Activated CD8-positive, alpha-beta T cell treated with anti-CD3 and anti-CD28 coated beads for 36 hours (primary cell): Measurements from ENCODE around the gene RSAD2. TPM values are rescaled to one million over a fixed set of nuclear protein-coding genes. Genes with fewer than 3 reads are reported as not detected.

Source experiments
- ATAC-seq: fragments of 200-7000 bp; cut with Tn5 transposase; one replicate; pipeline ENCODE4 v1.10.0; 2021; ENCODE audit warnings: mild to moderate bottlenecking, moderate library complexity
- CTCF ChIA-PET: fragments of 350-600 bp; sonication (Branson Sonifier 250); formaldehyde crosslinking; loops from one replicate; lab custom pipeline; 2021; ENCODE audit warnings: antibody characterized with exemption; lab: Charles Lee
- POLR2A ChIA-PET: fragments of 350-600 bp; sonication (Branson Sonifier 250); formaldehyde crosslinking; loops from one replicate; lab custom pipeline; 2021; ENCODE audit warnings: antibody characterized with exemption; lab: Charles Lee
- DNase-seq: peaks from one replicate; pipeline ENCODE4 v3.0.0-alpha.2; 2020
- H3K27ac Mint-ChIP-seq: one replicate; pipeline ENCODE4 v1.8.0; 2021; ENCODE audit warnings: mild to moderate bottlenecking, mixed read lengths
- H3K27me3 Mint-ChIP-seq: one replicate; pipeline ENCODE4 v1.8.0; 2021; ENCODE audit warnings: mixed read lengths
- H3K36me3 Mint-ChIP-seq: one replicate; pipeline ENCODE4 v1.8.0; 2021; ENCODE audit warnings: low read depth, mixed read lengths
- H3K4me1 Mint-ChIP-seq: one replicate; pipeline ENCODE4 v1.8.0; 2021; ENCODE audit warnings: low read depth, mixed read lengths
- H3K4me3 Mint-ChIP-seq: one replicate; pipeline ENCODE4 v1.8.0; 2021; ENCODE audit warnings: mild to moderate bottlenecking, moderate library complexity, mixed read lengths
- H3K9me3 Mint-ChIP-seq: one replicate; pipeline ENCODE4 v1.8.0; 2021; ENCODE audit warnings: mixed read lengths
- intact Hi-C: fragments of 100-400 bp; cut with micrococcal nuclease; formaldehyde crosslinking; loops from one replicate; pipeline ENCODE4 v1.10.0; 2022
- total RNA-seq, 2 experiments: library from RNA; stranded (reverse); gene quantifications; one replicate each; pipeline ENCODE4 v1.2.3, GENCODE V29; 2021
- TF ChIP-seq, protein P1 (sequence below): fragments of 200-600 bp; IDR thresholded peaks from one replicate; pipeline ENCODE4 v1.8.0; 2022; ENCODE audit warnings: antibody characterized with exemption, mild to moderate bottlenecking

Gene RSAD2
- total RNA-seq, 2 experiments from 2014 or later: 2.8 to 3.7 TPM

- peaks cover 10% of the 10 kb centered on the region for H3K9me3 Mint-ChIP-seq
- intact Hi-C loops: no loop called here
- ATAC-seq: no peak
- peaks cover 55% of the 10 kb centered on the region for H3K4me1 Mint-ChIP-seq
- TF ChIP-seq, protein P1, sequence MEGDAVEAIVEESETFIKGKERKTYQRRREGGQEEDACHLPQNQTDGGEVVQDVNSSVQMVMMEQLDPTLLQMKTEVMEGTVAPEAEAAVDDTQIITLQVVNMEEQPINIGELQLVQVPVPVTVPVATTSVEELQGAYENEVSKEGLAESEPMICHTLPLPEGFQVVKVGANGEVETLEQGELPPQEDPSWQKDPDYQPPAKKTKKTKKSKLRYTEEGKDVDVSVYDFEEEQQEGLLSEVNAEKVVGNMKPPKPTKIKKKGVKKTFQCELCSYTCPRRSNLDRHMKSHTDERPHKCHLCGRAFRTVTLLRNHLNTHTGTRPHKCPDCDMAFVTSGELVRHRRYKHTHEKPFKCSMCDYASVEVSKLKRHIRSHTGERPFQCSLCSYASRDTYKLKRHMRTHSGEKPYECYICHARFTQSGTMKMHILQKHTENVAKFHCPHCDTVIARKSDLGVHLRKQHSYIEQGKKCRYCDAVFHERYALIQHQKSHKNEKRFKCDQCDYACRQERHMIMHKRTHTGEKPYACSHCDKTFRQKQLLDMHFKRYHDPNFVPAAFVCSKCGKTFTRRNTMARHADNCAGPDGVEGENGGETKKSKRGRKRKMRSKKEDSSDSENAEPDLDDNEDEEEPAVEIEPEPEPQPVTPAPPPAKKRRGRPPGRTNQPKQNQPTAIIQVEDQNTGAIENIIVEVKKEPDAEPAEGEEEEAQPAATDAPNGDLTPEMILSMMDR: no peak
- ChIA-PET CTCF (no interaction called here), POLR2A (no interaction called here)
- H3K4me3 Mint-ChIP-seq: no peak overlapping the region
- DNase-seq: no peak
- peaks cover 49% of the 10 kb centered on the region for H3K36me3 Mint-ChIP-seq
- H3K27me3 Mint-ChIP-seq: no peaks in the 10 kb centered on the region
- H3K27ac Mint-ChIP-seq: no peak overlapping the region
Measured at GRCh38 chr2:6930923-6931647, 53.5 kb downstream of the RSAD2 start.

DNA sequence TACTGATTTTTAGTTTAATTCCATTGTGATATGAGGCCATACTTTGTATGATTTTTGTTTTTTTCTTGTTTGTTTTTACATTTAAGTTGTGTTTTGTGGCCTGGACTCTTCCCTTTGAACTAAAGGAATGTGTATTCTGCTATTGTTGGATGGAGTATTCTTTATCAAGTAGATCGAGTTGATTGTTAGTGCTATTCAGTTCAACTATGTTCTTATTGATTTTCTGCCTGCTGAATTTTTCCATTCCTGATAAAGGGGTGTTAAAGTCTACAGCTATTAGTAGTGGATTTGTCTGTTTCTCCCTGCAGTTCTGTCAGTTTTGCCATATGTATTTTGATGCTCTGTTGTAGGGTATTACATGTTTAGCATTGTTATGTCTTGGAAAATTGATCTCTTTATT is 54.2 kb downstream of the RSAD2 start:
- H3K9me3 Mint-ChIP-seq: peaks cover 10% of the 10 kb centered on the region
- H3K36me3 Mint-ChIP-seq: peaks cover 43% of the 10 kb centered on the region
- no peaks in the 10 kb centered on the region for H3K27me3 Mint-ChIP-seq
- peaks cover 59% of the 10 kb centered on the region for H3K4me1 Mint-ChIP-seq
- ATAC-seq: no peak
- intact Hi-C loops: no loop called here
- ChIA-PET POLR2A (interaction anchor here (0.6 kb wide), 1 partner anchor 17 kb away, joined by 3 read pairs; no protein-coding TSS in a partner anchor), CTCF (interaction anchor here (0.9 to 1.5 kb wide), 4 partner anchors 11 to 65 kb away, joined by 3 to 5 read pairs (median 4); no protein-coding TSS in a partner anchor)
- H3K27ac Mint-ChIP-seq: no peak overlapping the region
- DNase-seq: no peak
- TF ChIP-seq, protein P1: no peak
- H3K4me3 Mint-ChIP-seq: no peak overlapping the region

DNA sequence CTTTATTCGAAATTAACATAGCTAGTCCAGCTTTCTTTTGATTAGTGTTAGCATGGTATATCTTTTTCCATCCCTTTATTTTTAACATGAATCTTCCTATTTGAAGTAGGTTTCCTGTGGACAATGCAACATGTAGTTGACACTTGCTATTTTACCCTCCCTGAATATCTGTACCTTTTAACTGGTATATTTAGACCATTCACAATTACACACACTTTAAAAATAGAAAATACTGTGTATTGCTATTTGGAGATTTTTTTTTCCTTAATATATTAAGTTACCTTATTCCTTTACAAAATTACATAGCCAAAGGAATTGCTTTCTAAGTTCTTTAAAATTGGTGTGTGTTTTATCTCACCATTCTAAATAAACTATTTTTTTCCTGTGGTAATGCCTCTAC is 54.6 kb downstream of the RSAD2 start:
- ChIA-PET POLR2A (interaction anchor here (0.6 kb wide), 1 partner anchor 17 kb away, joined by 3 read pairs; no protein-coding TSS in a partner anchor), CTCF (interaction anchor here (0.8 to 2.0 kb wide), 6 partner anchors 11 to 112 kb away, joined by 3 to 10 read pairs (median 4); no protein-coding TSS in a partner anchor)
- H3K27ac Mint-ChIP-seq: no peak overlapping the region
- peaks cover 10% of the 10 kb centered on the region for H3K9me3 Mint-ChIP-seq
- peaks cover 39% of the 10 kb centered on the region for H3K36me3 Mint-ChIP-seq
- H3K4me3 Mint-ChIP-seq: no peak overlapping the region
- no peak for DNase-seq
- ATAC-seq: no peak
- H3K27me3 Mint-ChIP-seq: no peaks in the 10 kb centered on the region
- peaks cover 62% of the 10 kb centered on the region for H3K4me1 Mint-ChIP-seq
- TF ChIP-seq, protein P1: no peak
- intact Hi-C loops: no loop called here

DNA sequence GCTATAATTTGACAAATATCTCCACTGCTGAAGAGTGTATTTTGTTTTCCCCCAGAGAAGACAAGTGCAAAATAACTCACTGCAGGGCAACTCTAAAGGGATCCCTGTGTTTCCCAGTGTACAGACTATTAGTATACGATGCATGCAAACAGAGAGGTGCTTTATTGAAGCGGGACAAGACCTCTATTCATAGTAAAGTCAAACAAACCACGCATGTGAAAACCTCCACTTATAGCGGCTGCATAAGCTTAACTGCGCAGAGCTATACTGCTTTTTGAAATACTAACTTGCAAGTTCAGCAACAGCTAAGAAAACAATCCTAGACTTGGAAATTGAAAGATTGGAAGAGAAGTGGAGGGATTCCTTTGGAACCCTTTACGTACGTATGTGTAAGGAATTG is 55.3 kb downstream of the RSAD2 start:
- no peak overlapping the region for H3K4me3 Mint-ChIP-seq
- ChIA-PET POLR2A (interaction anchor here (0.7 kb wide), 1 partner anchor 1626 kb away, joined by 4 read pairs; no protein-coding TSS in a partner anchor), CTCF (interaction anchor here (0.7 to 2.0 kb wide), 7 partner anchors 12 to 111 kb away, joined by 3 to 10 read pairs (median 4); no protein-coding TSS in a partner anchor)
- ATAC-seq (no peak), DNase-seq (no peak)
- peaks cover 33% of the 10 kb centered on the region for H3K36me3 Mint-ChIP-seq
- TF ChIP-seq, protein P1: no peak
- no peak overlapping the region for H3K27ac Mint-ChIP-seq
- peaks cover 62% of the 10 kb centered on the region for H3K4me1 Mint-ChIP-seq
- intact Hi-C loops: no loop called here
- H3K27me3 Mint-ChIP-seq: no peaks in the 10 kb centered on the region
- peaks cover 10% of the 10 kb centered on the region for H3K9me3 Mint-ChIP-seq

- intact Hi-C loops: no loop called here
- Mint-ChIP-seq H3K4me3 (no peak overlapping the region), H3K9me3 (no peaks in the 10 kb centered on the region), H3K27ac (no peak overlapping the region), H3K27me3 (no peaks in the 10 kb centered on the region), H3K4me1 (peaks cover 56% of the 10 kb centered on the region), H3K36me3 (peaks cover 23% of the 10 kb centered on the region)
- DNase-seq (no peak), ATAC-seq (no peak)
- TF ChIP-seq, protein P1: no peak
- ChIA-PET POLR2A (no interaction called here), CTCF (interaction anchor here (2.0 kb wide), 1 partner anchor 110 kb away, joined by 10 read pairs; no protein-coding TSS in a partner anchor)
Measured at GRCh38 chr2:6933911-6934310, 56.3 kb downstream of the RSAD2 start.
